Body of pancreas (tissue), 4 donors: ENCODE measurements around the gene BRF1. TPM values are rescaled to one million over a fixed set of nuclear protein-coding genes. Genes with fewer than 3 reads are reported as not detected.

ENCODE experiments used
- ATAC-seq: fragments of 150-250 bp; one replicate; pipeline ENCODE4 v1.9.1; 2016
- DNase-seq, 4 donors: peaks; one replicate each; pipeline ENCODE4 v3.0.0-alpha.2; 2019
- H3K27ac ChIP-seq, 4 donors: fragments of 200-600 bp; sonication (generic); 1 replicate in 3 of 4; 2 replicates in 1 of 4; pipeline versions ENCODE4 v1.5.1 to v1.6.1; 2016 to 2019; ENCODE audit warnings: mild to moderate bottlenecking in 1 of 4, mixed read lengths in 1 of 4, moderate library complexity in 1 of 4
- H3K27me3 ChIP-seq, 2 donors: fragments of 200-600 bp; sonication (generic); one replicate each; pipeline ENCODE4 v1.6.0; 2016; ENCODE audit warnings: mild to moderate bottlenecking in 1 of 2
- H3K36me3 ChIP-seq, 2 donors: fragments of 200-600 bp; sonication (generic); replicated peaks in 1 of 2; 2 replicates each; pipeline ENCODE4 v1.5.1; 2016; ENCODE audit warnings: low read depth in 2 of 2; ENCODE audit not compliant: insufficient read depth in 1 of 2
- H3K4me1 ChIP-seq: fragments of 200-600 bp; sonication (generic); one replicate; pipeline ENCODE4 v1.6.0; 2016
- H3K4me3 ChIP-seq, 2 donors: fragments of 200-600 bp; sonication (generic); 1 replicate in 1 of 2; 2 replicates in 1 of 2; pipeline ENCODE4 v1.5.1; 2016 to 2019
- H3K9me3 ChIP-seq, 3 donors: fragments of 200-600 bp; sonication (generic); 1 replicate in 2 of 3; 2 replicates in 1 of 3; pipeline ENCODE4 v1.5.1; 2016
- CTCF ChIP-seq, 7 experiments: fragments of 450-650 bp in 4 of 7; fragments of 200-600 bp in 3 of 7; sonication (generic) in 3 of 7; IDR thresholded peaks; one replicate each; pipeline ENCODE4 v1.5.1; 2016 to 2019; ENCODE audit warnings: antibody characterized with exemption in 7 of 7
- POLR2A ChIP-seq, 3 donors: fragments of 450-650 bp; IDR thresholded peaks; one replicate each; pipeline ENCODE4 v1.6.1; 2016; ENCODE audit warnings: antibody characterized with exemption in 3 of 3, mild to moderate bottlenecking in 2 of 3
- WGBS, 2 donors: methylation state at CpG; one replicate each; pipeline ENCODE4 v1.1.5; 2017; 5-methylcytosine and 5-hydroxymethylcytosine counted together
- intact Hi-C: fragments of 100-400 bp; cut with DNase I; formaldehyde crosslinking; loops from one replicate; pipeline ENCODE4 v1.15.1; 2023
- total RNA-seq, 2 donors: library from RNA; depleted of rRNA; stranded (reverse); fragments of >200 nt; gene quantifications; one replicate each; pipeline ENCODE4 v1.1.0, GENCODE V29; 2016

BRF1 gene
- total RNA-seq, 2 donors from 2014 or later, result 54.5 to 86.7 TPM

GRCh38 chr14:105252552-105253328, 48.1 kb downstream of the BRF1 start:
- DNase-seq (no peak), ATAC-seq (no peak)
- intact Hi-C loops, result no loop called here
- H3K9me3 ChIP-seq, result no peaks in the 10 kb centered on the region
- H3K4me3 ChIP-seq, result no peak overlapping the region
- no peak overlapping the region for H3K27ac ChIP-seq
- H3K36me3 ChIP-seq, result no peaks in the 10 kb centered on the region
- H3K27me3 ChIP-seq, result no peaks in the 10 kb centered on the region
- TF ChIP-seq POLR2A (IDR thresholded peaks at IDR 0.05) (no peak), CTCF (IDR thresholded peaks at IDR 0.05) (no peak)
- H3K4me1 ChIP-seq, result peaks cover 3% of the 10 kb centered on the region
- WGBS, 2 donors, result 90 to 91% methylated on average over 19 to 21 of the region's 21 CpGs

- Histone ChIP-seq H3K27ac (no peak overlapping the region), H3K36me3 (no peaks in the 10 kb centered on the region), H3K4me1 (peaks cover 7% of the 10 kb centered on the region), H3K27me3 (no peaks in the 10 kb centered on the region), H3K9me3 (no peaks in the 10 kb centered on the region), H3K4me3 (no peak overlapping the region)
- DNase-seq (no peak), ATAC-seq (no peak)
- WGBS, 2 donors, result 91 to 97% methylated on average over 5 to 6 of the region's 6 CpGs
- TF ChIP-seq CTCF (IDR thresholded peaks at IDR 0.05) (no peak), POLR2A (IDR thresholded peaks at IDR 0.05) (no peak)
- intact Hi-C loops, result no loop called here
Observed at GRCh38 chr14:105251920-105252319, 48.9 kb downstream of the BRF1 start.

GRCh38 chr14:105250986-105251385, 49.8 kb downstream of the BRF1 start:
- Histone ChIP-seq H3K27ac (no peak overlapping the region), H3K4me1 (peaks cover 7% of the 10 kb centered on the region), H3K36me3 (no peaks in the 10 kb centered on the region), H3K27me3 (no peaks in the 10 kb centered on the region), H3K9me3 (no peaks in the 10 kb centered on the region), H3K4me3 (no peak overlapping the region)
- intact Hi-C loops, result no loop called here
- no peak for ATAC-seq
- 70 to 75% methylated on average over 4 of the region's 4 CpGs for WGBS, 2 donors
- no peak for DNase-seq
- TF ChIP-seq CTCF (IDR thresholded peaks at IDR 0.05) (no peak), POLR2A (IDR thresholded peaks at IDR 0.05) (no peak)

GRCh38 chr14:105250008-105250366, 50.8 kb downstream of the BRF1 start:
- Histone ChIP-seq H3K27me3 (no peaks in the 10 kb centered on the region), H3K36me3 (no peaks in the 10 kb centered on the region), H3K9me3 (no peaks in the 10 kb centered on the region), H3K4me3 (no peak overlapping the region), H3K27ac (peak overlapping the region in 1 of 4 donors; percentile 84), H3K4me1 (peaks cover 7% of the 10 kb centered on the region)
- WGBS, 2 donors, result 93% methylated on average over 3 to 15 of the region's 16 CpGs
- TF ChIP-seq POLR2A (IDR thresholded peaks at IDR 0.05) (no peak), CTCF (IDR thresholded peaks at IDR 0.05) (no peak)
- intact Hi-C loops, result no loop called here
- DNase-seq (no peak), ATAC-seq (no peak)
